C1 segment of cervical spinal cord (tissue), 14 donors: ENCODE data around the gene LRRK1.

ENCODE experiments used
- DNase-seq, 14 donors: peaks; one replicate each; lab custom pipeline; 2025; lab: John Stamatoyannopoulos, UW

LRRK1 gene

DNA sequence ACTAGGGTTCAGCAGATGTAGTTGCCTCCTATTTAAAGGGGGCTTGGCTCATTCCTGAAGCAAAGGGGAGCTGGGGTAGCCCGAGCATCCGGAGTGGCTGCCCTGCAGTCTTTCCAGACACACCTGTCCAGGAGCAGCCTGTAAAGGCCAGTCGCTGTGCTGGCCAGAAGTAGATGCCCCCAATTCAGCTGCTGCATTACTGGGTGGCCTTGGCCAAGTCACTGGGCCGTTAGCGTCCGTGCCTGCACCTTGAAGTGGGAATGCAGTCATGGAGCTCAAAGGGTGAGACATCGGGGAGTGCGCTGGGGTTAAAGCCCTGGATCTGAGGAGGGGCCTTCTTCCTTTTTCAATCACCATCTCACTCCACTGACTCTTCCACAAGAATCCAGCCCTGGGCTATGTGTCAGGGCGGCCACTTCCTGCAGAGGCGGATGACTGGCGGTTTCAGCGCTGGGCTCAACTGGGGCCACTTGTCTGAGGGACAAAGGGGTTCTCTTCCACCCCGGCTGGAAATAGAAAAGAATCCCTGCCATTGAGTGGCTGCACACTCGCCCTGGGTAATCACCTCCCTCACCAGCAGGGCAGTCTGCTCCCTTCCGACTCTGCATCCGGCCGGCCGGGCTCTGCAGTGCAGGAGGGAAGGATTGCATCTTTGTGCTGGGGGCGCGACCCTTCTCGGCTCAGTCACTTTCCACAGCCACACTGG is 27.7 kb upstream of the LRRK1 start:
- DNase-seq = peak in 9 of 14 donors; percentile 10 to 70 (median 25)

DNA sequence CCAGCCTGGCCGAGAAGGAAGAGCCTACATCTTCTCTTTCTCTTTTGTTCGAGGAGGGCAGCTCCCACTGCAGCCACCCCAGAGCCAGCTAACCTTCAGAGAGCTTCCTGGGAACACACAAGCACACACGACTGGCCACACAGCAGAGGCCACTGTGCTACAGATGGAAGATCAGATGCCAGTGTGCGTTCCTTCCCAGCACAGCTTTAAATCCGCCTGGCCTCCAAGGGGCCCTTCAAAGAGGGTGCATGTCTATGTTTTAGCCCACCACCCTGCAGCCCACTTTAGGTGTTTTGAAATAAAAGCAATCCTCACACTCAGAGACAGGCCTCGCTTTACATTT is 27.2 kb upstream of the LRRK1 start:
- no peak for DNase-seq

- no peak for DNase-seq
Measured at GRCh38 chr15:100893261-100893963, 25.7 kb upstream of the LRRK1 start.

- no peak for DNase-seq
Measured at GRCh38 chr15:100893964-100894295, 25.2 kb upstream of the LRRK1 start.

DNA sequence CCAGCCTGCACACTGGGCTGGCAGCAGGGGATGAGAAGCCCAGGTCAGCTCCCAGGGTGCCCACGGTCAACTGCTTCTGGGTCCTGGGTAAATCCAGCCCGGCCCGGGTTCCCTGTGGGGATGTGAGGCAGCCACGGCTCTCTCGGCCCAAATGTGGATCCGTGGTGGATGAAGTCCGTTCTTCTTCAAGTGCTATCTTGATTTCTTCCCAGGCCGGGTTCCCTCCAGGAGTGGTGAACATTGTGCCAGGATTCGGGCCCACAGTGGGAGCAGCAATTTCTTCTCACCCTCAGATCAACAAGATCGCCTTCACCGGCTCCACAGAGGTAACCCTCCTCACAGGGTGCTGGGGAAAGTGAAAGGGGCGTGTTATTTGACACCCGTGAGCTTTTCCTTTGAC is 23.4 kb upstream of the LRRK1 start:
- no peak for DNase-seq

DNA sequence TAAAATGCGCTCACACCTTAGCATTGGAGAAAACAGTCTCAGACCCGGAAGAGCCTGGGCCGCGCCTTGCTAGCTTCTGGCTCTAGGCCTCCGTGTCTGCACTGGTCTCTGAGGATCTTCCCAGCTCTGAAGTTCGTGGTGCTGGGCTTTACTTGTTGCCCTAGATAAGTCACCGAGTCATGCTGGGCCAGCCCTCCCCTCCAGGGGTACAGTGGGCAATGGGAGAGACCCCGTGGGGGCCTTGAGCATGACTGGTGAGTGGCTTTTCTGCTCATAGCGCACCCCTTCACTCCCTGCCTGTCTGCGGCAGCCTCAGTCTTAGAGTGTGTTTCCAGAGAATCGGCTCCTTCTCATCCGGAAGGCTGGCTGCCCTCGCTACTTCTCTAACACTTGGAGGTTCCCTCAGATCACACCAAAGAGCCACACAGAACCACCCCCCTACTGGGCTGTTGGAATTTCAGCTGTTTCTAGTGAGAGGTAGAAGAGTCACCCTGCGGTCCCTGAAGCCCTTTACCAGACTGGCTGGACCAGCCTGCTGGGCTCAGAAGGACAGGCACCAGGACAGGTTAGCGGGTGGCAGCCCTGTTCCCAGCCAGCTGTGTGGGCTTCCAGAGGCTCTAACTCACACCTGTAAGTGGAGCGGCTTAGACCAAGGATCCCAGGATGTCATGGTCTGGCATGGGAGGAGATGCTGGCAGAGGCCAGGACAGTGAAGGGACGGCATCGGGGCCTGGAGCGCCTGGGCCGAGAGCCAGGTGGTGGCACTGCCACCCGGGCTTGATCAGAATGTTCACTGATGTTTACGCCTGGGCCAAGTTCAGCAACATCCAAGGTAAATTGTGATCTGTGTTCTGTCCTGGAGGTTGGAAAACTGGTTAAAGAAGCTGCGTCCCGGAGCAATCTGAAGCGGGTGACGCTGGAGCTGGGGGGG is 21.7 kb upstream of the LRRK1 start:
- DNase-seq = no peak

GRCh38 chr15:100898152-100898490 is 21.0 kb upstream of the LRRK1 start:
- DNase-seq = peak in 1 of 14 donors; percentile 54

GRCh38 chr15:100898661-100899462 is 20.3 kb upstream of the LRRK1 start:
- peak in 1 of 14 donors; percentile 26 for DNase-seq

DNA sequence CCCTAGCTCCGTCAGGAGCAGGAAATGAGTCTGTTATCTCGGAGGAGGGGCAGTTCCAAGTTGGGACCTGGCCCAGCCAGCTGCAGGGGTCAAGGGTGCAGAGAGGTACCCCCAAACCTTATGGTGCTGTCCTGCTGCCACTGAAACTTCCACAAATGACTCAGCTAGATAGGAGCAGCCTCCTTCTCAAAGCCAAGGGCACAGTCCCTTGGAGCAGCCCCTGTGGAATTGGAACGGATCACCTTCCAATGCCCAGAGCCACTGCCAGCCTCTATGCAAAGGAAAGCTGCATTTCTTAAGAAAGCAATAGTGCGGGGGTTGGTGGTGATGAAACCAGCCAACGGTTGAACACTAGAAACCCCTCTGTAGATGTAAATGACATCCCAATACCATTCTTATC is 19.6 kb upstream of the LRRK1 start:
- no peak for DNase-seq

DNA sequence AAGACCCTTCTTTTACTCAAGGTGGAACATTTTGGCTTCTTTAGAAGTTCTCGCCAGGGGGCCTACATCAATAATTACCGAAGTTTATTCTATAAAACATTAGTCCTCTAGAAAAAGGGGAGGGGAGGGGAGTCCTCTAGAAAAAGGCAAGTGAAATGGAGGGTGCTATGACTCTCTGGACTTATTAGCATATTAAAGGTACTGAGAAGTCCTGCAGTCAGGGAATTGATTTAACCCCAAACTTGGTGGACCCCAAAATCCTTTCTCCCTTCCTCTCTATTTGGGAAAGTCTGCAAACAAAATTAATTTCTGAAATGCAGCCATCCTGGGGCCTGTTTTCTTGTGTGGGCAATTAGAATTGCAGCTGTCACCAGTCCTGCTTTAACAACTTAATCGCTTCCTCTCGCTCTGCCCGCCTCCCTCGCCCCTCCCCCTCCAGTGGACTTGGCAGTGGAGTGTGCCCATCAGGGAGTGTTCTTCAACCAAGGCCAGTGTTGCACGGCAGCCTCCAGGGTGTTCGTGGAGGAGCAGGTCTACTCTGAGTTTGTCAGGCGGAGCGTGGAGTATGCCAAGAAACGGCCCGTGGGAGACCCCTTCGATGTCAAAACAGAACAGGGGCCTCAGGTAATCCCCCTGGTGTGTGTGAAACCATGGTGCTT is 18.9 kb upstream of the LRRK1 start:
- DNase-seq = no peak

DNA sequence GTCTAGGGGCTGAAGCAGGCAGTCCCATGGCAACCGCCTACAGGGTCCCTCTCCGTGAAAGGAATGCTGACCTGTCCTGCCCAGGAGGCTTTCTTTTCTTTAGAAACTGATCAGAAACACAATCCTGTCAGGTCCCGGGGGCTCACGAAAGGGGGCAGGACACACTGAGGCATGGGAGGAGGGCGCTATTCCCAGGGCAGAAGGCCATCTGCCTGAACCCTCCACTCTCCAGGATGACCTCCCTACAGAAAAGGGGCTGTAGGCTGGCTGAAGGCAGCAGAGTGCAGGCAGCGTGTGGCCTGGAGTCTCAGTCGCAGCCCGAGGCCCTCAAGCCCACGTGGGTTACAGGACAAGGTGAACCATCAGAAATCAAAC is 18.4 kb upstream of the LRRK1 start:
- no peak for DNase-seq

- DNase-seq = no peak
Measured at GRCh38 chr15:100901296-100901695, 17.9 kb upstream of the LRRK1 start.

DNA sequence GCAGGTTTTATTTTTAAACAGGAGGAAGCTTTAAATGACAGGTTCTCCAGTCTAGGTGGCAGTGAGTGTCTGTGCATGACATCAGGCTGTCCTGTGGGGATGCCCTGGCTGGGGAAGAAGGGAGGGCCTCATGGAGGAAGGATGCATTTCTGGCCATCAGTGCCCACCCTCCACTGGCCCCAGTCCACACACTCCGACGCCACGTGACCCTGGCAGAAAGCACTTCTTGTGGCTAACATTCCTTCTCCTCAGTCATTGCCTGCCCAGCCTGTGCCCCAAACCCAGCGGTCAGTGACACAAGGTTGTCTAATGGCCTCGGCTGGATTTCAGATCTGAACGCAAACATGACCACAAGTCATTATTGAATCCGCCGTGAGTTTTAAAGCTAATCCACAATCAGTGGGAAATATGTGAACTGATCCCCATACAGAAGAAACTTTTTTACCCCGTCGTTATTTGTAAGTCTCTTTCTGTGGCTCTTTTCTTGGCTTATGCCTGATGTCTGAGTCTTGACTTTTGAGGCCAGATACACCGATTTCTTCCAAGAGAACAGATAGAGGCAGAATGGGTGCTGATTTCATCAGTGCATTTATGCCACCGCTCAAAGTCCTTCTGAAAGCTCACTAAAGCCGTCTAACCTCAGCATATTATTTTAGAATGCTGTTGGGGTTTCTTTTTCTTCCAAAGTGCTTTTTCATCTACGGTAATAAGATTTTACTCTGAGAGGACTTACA is 17.3 kb upstream of the LRRK1 start:
- DNase-seq = peak in 2 of 14 donors; percentile 16 to 39

DNA sequence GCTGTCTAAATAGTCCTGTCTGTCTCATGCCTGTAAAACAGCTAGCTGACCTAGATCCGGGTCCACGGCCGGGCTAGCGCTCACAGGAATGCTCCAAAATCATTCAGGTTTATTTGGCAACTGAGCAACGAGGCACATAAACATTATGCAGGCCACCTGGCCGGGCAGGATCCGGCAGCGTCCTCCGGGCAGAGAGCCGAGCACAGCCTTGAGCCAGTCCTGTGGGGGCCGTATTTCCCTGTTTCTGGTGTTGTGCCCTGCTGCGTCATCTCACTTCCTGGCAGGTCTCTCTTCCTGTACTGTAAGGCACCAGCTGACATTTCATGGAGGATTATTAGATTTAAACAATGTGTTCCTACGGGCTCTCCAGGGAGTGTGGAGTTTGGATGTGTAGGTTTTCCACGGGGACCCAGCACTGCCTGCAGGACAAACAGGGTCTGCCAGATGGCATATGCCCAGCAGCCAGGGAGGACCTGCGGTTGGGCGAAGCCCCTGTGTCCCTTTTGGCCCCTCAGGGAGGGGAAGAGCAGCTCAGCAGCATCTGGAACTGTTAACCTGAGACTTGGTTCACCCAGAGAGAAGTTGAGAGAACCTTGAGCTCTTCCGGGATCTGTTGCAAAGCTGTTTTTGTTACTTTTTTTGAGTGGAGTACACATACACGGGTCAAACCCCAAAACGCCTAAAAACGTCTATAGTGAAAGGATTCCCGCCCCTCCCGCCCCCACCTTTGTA is 16.6 kb upstream of the LRRK1 start:
- DNase-seq = peak in 9 of 14 donors; percentile 11 to 98 (median 36)

GRCh38 chr15:100903168-100903554 is 16.0 kb upstream of the LRRK1 start:
- DNase-seq = no peak

DNA sequence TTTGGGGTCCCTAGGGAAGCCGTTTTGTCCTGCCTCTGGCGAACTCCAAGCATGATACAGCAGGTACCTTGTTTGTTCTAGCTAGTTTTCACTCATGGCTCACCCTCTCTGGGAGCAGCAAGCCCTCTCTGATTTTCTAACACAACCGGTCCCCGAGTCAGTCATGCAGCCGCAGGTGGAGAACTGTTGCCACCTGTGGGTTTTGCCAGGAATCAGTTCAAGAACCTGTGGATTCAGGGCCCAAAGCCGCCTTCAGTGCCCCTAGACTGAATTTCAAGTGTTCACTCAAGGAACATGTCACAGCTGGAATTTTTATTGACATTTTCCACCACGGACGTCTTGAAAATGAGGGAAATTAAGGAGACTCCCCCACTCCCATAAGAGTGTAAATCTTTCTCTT is 13.3 kb upstream of the LRRK1 start:
- DNase-seq = no peak

GRCh38 chr15:100908466-100908865 is 10.7 kb upstream of the LRRK1 start:
- no peak for DNase-seq

GRCh38 chr15:100909565-100909964 is 9.6 kb upstream of the LRRK1 start:
- no peak for DNase-seq

GRCh38 chr15:100909989-100910955 is 8.9 kb upstream of the LRRK1 start:
- DNase-seq = no peak
